GM12891 (cell line): ENCODE results near the gene PTPRG.

ENCODE experiments used
- POLR2AphosphoS5 ChIP-seq: IDR thresholded peaks from 2 replicates; pipeline ENCODE4 v1.6.1; 2011; ENCODE audit warnings: low read depth, low read length, control low read depth
- TAF1 ChIP-seq: IDR thresholded peaks from 2 replicates; pipeline ENCODE4 v1.6.1; 2011; ENCODE audit warnings: low read depth, low read length, control low read depth

- no peak for TF ChIP-seq TAF1
- no peak for TF ChIP-seq POLR2AphosphoS5
Observed at GRCh38 chr3:62318752-62319569, 757.6 kb downstream of the PTPRG start.
